Measurements from ENCODE around the gene KLF3.

KLF3 gene

GRCh38 chr4:38630519-38630918 lies 33.5 kb upstream of the KLF3 start:
- TF ChIP-seq, protein P1, sequence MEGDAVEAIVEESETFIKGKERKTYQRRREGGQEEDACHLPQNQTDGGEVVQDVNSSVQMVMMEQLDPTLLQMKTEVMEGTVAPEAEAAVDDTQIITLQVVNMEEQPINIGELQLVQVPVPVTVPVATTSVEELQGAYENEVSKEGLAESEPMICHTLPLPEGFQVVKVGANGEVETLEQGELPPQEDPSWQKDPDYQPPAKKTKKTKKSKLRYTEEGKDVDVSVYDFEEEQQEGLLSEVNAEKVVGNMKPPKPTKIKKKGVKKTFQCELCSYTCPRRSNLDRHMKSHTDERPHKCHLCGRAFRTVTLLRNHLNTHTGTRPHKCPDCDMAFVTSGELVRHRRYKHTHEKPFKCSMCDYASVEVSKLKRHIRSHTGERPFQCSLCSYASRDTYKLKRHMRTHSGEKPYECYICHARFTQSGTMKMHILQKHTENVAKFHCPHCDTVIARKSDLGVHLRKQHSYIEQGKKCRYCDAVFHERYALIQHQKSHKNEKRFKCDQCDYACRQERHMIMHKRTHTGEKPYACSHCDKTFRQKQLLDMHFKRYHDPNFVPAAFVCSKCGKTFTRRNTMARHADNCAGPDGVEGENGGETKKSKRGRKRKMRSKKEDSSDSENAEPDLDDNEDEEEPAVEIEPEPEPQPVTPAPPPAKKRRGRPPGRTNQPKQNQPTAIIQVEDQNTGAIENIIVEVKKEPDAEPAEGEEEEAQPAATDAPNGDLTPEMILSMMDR (IDR thresholded peaks at IDR 0.05; ENCODE audit: low read depth, low read length, missing control alignments): no peak

DNA sequence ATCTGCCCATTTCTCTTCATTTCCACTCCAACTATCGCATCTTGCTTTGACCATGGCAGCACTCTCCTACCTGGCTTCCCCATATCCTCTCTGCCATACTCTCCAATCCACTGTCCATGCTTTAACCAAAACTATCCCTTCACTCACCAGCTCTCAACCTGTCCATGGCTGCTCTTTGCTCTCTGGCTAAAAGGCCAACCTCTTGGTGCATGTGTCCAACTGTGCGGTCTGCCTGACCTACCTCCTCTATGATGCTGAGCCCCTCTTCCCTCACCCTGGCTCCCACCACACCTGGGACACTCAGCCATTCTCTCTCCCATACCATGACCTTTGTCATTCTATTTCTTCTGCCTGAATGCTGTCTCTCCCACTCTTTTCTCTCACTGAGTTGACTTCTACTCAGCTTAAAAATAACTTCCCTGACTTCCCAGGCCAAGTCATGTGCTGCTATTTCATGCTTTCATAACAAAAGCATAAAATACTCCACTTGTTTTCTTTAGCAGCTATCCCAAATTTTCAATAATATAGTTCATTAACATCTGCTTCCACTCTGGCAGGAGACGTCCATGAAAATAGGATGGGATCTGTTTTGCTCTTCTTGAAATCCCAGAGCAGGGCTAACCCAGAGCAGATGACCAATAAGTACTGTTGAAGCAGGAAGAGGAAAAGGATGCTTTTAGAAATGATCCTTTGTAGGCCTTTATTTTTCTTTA lies 29.8 kb upstream of the KLF3 start:
- DNase-seq (ENCODE audit: extremely low read depth, low read depth): no peak
- TF ChIP-seq, protein P1 (IDR thresholded peaks at IDR 0.05; ENCODE audit: low read depth, low read length, missing control alignments): no peak
- no peak overlapping the region for H3K4me3 ChIP-seq (replicated peaks; ENCODE audit: low read depth, low read length)

More at GRCh38 chr4:38630519-38630918, 33.5 kb upstream of the KLF3 start:
- no peak for DNase-seq (ENCODE audit: extremely low read depth, low read depth)
- no peak overlapping the region for H3K4me3 ChIP-seq (replicated peaks; ENCODE audit: low read depth, low read length)

DNA sequence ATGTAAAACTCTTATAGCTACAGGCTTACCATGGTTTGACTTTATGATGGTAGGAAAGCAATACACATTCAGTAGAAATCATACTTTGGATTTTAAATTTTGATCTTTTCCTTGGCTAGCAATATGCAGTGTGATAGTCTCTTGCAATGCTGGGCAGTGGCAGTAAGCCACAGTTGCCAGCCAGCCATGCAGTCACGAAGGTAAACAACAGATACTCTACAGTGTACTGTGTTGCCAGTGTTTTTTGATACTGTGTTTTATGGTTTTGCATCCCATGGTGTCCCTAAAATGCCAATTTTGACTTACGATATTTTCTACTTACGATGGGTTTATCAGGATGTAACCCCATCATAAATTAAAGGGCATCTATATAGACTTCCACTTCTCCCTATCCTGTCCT lies 24.8 kb upstream of the KLF3 start:
- H3K4me3 ChIP-seq (replicated peaks; ENCODE audit: low read depth, low read length): no peak overlapping the region
- DNase-seq (ENCODE audit: extremely low read depth, low read depth): no peak
- TF ChIP-seq, protein P1 (IDR thresholded peaks at IDR 0.05; ENCODE audit: low read depth, low read length, missing control alignments): no peak

DNA sequence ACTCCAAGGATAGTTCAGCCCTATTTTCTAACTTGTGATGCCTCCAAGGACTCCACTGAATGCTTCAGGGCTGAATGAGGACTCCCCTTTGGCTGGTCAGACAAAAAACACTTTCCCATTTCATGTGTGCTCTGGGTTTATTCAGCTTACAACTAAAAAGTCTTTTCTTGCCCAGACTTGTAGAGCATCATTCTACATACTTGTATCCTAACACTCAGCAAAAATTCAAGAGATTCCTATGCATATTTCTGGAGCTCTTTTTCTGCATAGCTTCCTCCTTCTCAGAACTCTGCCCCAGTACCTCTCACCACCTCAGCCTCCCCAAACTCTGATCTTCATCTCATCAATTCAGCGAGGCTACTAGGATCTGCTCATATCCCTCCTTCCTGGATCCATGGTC lies 22.2 kb upstream of the KLF3 start:
- no peak for DNase-seq (ENCODE audit: extremely low read depth, low read depth)
- TF ChIP-seq, protein P1 (IDR thresholded peaks at IDR 0.05; ENCODE audit: low read depth, low read length, missing control alignments): no peak
- H3K4me3 ChIP-seq (replicated peaks; ENCODE audit: low read depth, low read length): no peak overlapping the region

GRCh38 chr4:38644201-38644600 lies 19.8 kb upstream of the KLF3 start:
- TF ChIP-seq, protein P1 (IDR thresholded peaks at IDR 0.05; ENCODE audit: low read depth, low read length, missing control alignments): no peak
- DNase-seq (ENCODE audit: extremely low read depth, low read depth): no peak
- H3K4me3 ChIP-seq (replicated peaks; ENCODE audit: low read depth, low read length): no peak overlapping the region

DNA sequence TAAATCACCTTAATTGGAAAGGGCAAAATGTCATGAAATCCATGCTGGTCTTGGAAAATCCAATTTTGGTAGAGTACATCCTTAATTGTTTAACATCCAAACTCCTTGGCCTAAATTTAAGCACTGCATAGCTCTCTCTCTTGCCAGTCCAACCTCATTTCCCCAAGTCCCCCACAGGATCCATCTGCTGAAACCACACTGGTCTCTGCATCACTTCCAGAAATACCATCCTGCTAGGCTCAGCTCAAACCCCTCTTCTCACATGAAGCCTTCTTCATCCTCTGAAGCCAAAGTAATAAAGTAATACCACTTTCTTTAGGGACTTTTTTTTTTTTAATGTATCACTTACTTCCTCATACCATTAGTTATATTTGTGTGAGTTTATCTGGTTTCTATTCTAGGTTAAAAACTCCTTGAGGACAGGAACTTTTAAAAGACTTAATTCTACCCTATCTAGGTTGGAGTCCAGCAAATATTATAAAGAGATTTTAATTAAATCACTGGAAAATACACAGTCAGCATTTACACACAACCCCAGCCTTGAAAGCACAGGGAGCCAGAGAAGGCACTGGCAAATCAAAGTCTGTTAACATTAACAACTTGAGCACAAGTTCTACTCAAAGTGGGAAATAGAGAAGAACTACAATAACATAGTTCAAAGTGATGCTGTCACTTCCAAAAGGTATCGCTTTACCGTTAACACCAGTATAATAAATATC lies 16.7 kb upstream of the KLF3 start:
- DNase-seq (ENCODE audit: extremely low read depth, low read depth): no peak
- no peak overlapping the region for H3K4me3 ChIP-seq (replicated peaks; ENCODE audit: low read depth, low read length)
- TF ChIP-seq, protein P1 (IDR thresholded peaks at IDR 0.05; ENCODE audit: low read depth, low read length, missing control alignments): no peak
